ENCODE measurements around the gene NYAP1.

GRCh38 chr7:100457033-100457432 lies 26.7 kb upstream of the NYAP1 start:
- TF ChIP-seq CTCF (IDR thresholded peaks at IDR 0.05) (no peak), EZH2phosphoT487 (IDR thresholded peaks at IDR 0.05) (no peak)
